Measurements from ENCODE around the gene FAM222A. TPM values are rescaled to one million over a fixed set of nuclear protein-coding genes. Genes with fewer than 3 reads are reported as not detected.

FAM222A gene
- total and polyA plus RNA-seq, 2 of the 4 experiments (the other 2 are of a cell fraction), result under 0.01 to 0.32 TPM

- H4K20me1 ChIP-seq (ENCODE audit: insufficient read depth, low read length), result no peaks in the 10 kb centered on the region
- TF ChIP-seq CEBPB (IDR thresholded peaks at IDR 0.05; ENCODE audit: low read depth, low read length) (no peak), MAZ (IDR thresholded peaks at IDR 0.05; ENCODE audit: borderline replicate concordance, low read depth, low read length) (no peak), POLR2A (IDR thresholded peaks at IDR 0.05; ENCODE audit: low read depth, low read length) (no peak), ELK1 (IDR thresholded peaks at IDR 0.05; ENCODE audit: borderline replicate concordance, low read depth, low read length) (no peak), RFX5 (IDR thresholded peaks at IDR 0.05; ENCODE audit: low read depth, low read length) (no peak), NFE2L2 (IDR thresholded peaks at IDR 0.05; ENCODE audit: low read depth, low read length) (no peak), RCOR1 (IDR thresholded peaks at IDR 0.05; ENCODE audit: insufficient replicate concordance, low read length) (no peak), BHLHE40 (IDR thresholded peaks at IDR 0.05; ENCODE audit: low read depth, low read length) (no peak), RAD21 (IDR thresholded peaks at IDR 0.05; ENCODE audit: low read length) (no peak), SMC3 (IDR thresholded peaks at IDR 0.05; ENCODE audit: low read depth, low read length) (no peak), FOS (IDR thresholded peaks at IDR 0.05; ENCODE audit: low read depth, low read length) (no peak), CHD1 (IDR thresholded peaks at IDR 0.05; ENCODE audit: low read depth, low read length) (no peak)
- TF ChIP-seq, protein P1, sequence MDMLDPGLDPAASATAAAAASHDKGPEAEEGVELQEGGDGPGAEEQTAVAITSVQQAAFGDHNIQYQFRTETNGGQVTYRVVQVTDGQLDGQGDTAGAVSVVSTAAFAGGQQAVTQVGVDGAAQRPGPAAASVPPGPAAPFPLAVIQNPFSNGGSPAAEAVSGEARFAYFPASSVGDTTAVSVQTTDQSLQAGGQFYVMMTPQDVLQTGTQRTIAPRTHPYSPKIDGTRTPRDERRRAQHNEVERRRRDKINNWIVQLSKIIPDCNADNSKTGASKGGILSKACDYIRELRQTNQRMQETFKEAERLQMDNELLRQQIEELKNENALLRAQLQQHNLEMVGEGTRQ (IDR thresholded peaks at IDR 0.05; ENCODE audit: low read depth, low read length), result no peak
- no peak overlapping the region for H2AK9ac ChIP-seq (replicated peaks; ENCODE audit: low read depth, low read length, poor library complexity)
- H3K79me1 ChIP-seq (ENCODE audit: low read depth in 1 of 2, low read length in 2 of 2), result no peaks in the 10 kb centered on the region
- no peak overlapping the region for H3K56ac ChIP-seq (ENCODE audit: extremely low read depth, insufficient read depth, low read length)
- POLR2A ChIA-PET (ENCODE audit: unreplicated experiment), result no interaction called here
- no peak overlapping the region for H2AFZ ChIP-seq (replicated peaks; ENCODE audit: low read length, poor library complexity)
- H2BK15ac ChIP-seq (ENCODE audit: low read depth, low read length), result no peak overlapping the region
- no TSS peak for BruUV-seq (replicated peaks)
- no peak overlapping the region for H2BK20ac ChIP-seq (ENCODE audit: low read depth, low read length)
- dilution Hi-C loops (cut with HindIII; ENCODE audit: low sequenced_read_pairs, unreplicated experiment) (no loop called here), intact Hi-C loops (cut with micrococcal nuclease) (no loop called here), in situ Hi-C loops (cut with MboI; ENCODE audit: low sequenced_read_pairs) (no loop called here)
- H2BK5ac ChIP-seq (ENCODE audit: low read depth, low read length, poor library complexity, severe bottlenecking), result no peak overlapping the region
- DNase-seq (no peak), ATAC-seq (ENCODE audit: low read depth) (no peak)
- H3K23ac ChIP-seq (ENCODE audit: low read depth, low read length), result no peak overlapping the region
- no peak overlapping the region for H2BK120ac ChIP-seq (ENCODE audit: low read depth, low read length)
- 86% methylated on average over 14 of the region's 26 CpGs; no CpG with 5 or more reads in 1 of the 2 experiments for WGBS, 2 experiments (ENCODE audit: extremely low coverage in 2 of 2, insufficient read length in 1 of 2)
- no peak overlapping the region for H3K4ac ChIP-seq (ENCODE audit: low read depth, low read length)
- peaks cover 4% of the 10 kb centered on the region; the same call in 1 of the 2 replicates for H3K36me3 ChIP-seq (ENCODE audit: control insufficient read depth, insufficient read depth, low read length)
- H3K4me2 ChIP-seq (ENCODE audit: low read depth, low read length), result no peak overlapping the region
- no peaks in the 10 kb centered on the region for H3K27me3 ChIP-seq (ENCODE audit: control insufficient read depth, insufficient read depth, low read length)
- no peak overlapping the region for H3K18ac ChIP-seq (ENCODE audit: low read depth, low read length)
- H4K8ac ChIP-seq (ENCODE audit: low read depth in 2 of 2, low read length in 2 of 2), result no peak overlapping the region
- H4K5ac ChIP-seq (ENCODE audit: low read depth, low read length), result no peak overlapping the region
- no peak overlapping the region for H3K27ac ChIP-seq (ENCODE audit: insufficient read depth, low read length)
- no peak overlapping the region for H4K91ac ChIP-seq (ENCODE audit: insufficient read depth, low read depth, low read length)
- CTCF ChIA-PET, result no interaction called here
- H3K9ac ChIP-seq (ENCODE audit: low read depth, low read length), result no peak overlapping the region
- H3K4me1 ChIP-seq (ENCODE audit: control insufficient read depth, insufficient read depth, low read length), result no peaks in the 10 kb centered on the region
- no peak overlapping the region for H2AK5ac ChIP-seq (ENCODE audit: low read depth, low read length)
- H3K9me1 ChIP-seq (ENCODE audit: insufficient read depth, low read length), result no peaks in the 10 kb centered on the region
- H3K14ac ChIP-seq (replicated peaks; ENCODE audit: low read depth, low read length), result no peak overlapping the region
- no peak overlapping the region for H3K4me3 ChIP-seq (ENCODE audit: insufficient read depth, low read depth, low read length)
- H3K9me3 ChIP-seq (ENCODE audit: control insufficient read depth, insufficient read depth, low read length), result no peaks in the 10 kb centered on the region
Observed at GRCh38 chr12:109793826-109794501, 80.3 kb downstream of the FAM222A start.
